GM21526 (cell line): ENCODE data around the gene SSR3.
A peak's percentile ranks its signal among the peaks of the same experiment; 100 is the strongest.
"Not testable (repeated sequence)": the region's sequence is repeated elsewhere in the genome, so short reads cannot be mapped to it uniquely, and the experiment has no call there.

Experiments
- ATAC-seq: cut with Tn5 transposase; IDR thresholded peaks from one replicate; pipeline ENCODE4 v1.9.1; 2021; ENCODE audit warnings: moderate library complexity; ENCODE audit not compliant: unreplicated experiment, low FRiP score

SSR3 gene

GRCh38 chr3:156554842-156555687, at the start of gene SSR3:
Gene SSR3 (minus strand): TSS chr3:156555117. CDS start chr3:156555089, 28 bp downstream.
- peak; percentile 98 for ATAC-seq

- ATAC-seq, result no peak
Measured at GRCh38 chr3:156604064-156604641, 49.2 kb upstream of the SSR3 start.

GRCh38 chr3:156603379-156604017, 48.6 kb upstream of the SSR3 start:
- ATAC-seq, result no peak

GRCh38 chr3:156602424-156602823, 47.5 kb upstream of the SSR3 start:
- no peak for ATAC-seq

- no peak for ATAC-seq
Measured at GRCh38 chr3:156601497-156601896, 46.6 kb upstream of the SSR3 start.

GRCh38 chr3:156600834-156601233, 45.9 kb upstream of the SSR3 start:
- ATAC-seq, result no peak

- ATAC-seq, result no peak
Measured at GRCh38 chr3:156599089-156599874, 44.4 kb upstream of the SSR3 start.

GRCh38 chr3:156598413-156598812, 43.5 kb upstream of the SSR3 start:
- no peak for ATAC-seq

GRCh38 chr3:156594219-156594683, 39.3 kb upstream of the SSR3 start:
- ATAC-seq, result no peak

- no peak for ATAC-seq
Measured at GRCh38 chr3:156593814-156594213, 38.9 kb upstream of the SSR3 start.

GRCh38 chr3:156589806-156590205, 34.9 kb upstream of the SSR3 start:
- not testable (repeated sequence) for ATAC-seq

GRCh38 chr3:156587760-156588069, 32.8 kb upstream of the SSR3 start:
- ATAC-seq, result no peak

- no peak for ATAC-seq
Measured at GRCh38 chr3:156586905-156587759, 32.2 kb upstream of the SSR3 start.

- no peak for ATAC-seq
Measured at GRCh38 chr3:156583469-156583868, 28.6 kb upstream of the SSR3 start.

GRCh38 chr3:156582532-156583183, 27.7 kb upstream of the SSR3 start:
- peak; percentile 48 for ATAC-seq

GRCh38 chr3:156581954-156582353, 27.0 kb upstream of the SSR3 start:
- ATAC-seq, result no peak

- no peak for ATAC-seq
Measured at GRCh38 chr3:156581033-156581432, 26.1 kb upstream of the SSR3 start.

- ATAC-seq, result no peak
Measured at GRCh38 chr3:156579427-156579851, 24.5 kb upstream of the SSR3 start.

GRCh38 chr3:156577736-156578135, 22.8 kb upstream of the SSR3 start:
- no peak for ATAC-seq
